NOMO-1 treated with DMSO at 0.1 percent for 48 hours (cell line): ENCODE measurements around the gene HIP1R.
"Not testable (repeated sequence)": the region's sequence is repeated elsewhere in the genome, so short reads cannot be mapped to it uniquely, and the experiment has no call there.

Experiments used
- DNase-seq: peaks from one replicate; lab custom pipeline; 2025; ENCODE audit not compliant: unreplicated experiment; lab: John Stamatoyannopoulos, UW

The HIP1R gene

DNA sequence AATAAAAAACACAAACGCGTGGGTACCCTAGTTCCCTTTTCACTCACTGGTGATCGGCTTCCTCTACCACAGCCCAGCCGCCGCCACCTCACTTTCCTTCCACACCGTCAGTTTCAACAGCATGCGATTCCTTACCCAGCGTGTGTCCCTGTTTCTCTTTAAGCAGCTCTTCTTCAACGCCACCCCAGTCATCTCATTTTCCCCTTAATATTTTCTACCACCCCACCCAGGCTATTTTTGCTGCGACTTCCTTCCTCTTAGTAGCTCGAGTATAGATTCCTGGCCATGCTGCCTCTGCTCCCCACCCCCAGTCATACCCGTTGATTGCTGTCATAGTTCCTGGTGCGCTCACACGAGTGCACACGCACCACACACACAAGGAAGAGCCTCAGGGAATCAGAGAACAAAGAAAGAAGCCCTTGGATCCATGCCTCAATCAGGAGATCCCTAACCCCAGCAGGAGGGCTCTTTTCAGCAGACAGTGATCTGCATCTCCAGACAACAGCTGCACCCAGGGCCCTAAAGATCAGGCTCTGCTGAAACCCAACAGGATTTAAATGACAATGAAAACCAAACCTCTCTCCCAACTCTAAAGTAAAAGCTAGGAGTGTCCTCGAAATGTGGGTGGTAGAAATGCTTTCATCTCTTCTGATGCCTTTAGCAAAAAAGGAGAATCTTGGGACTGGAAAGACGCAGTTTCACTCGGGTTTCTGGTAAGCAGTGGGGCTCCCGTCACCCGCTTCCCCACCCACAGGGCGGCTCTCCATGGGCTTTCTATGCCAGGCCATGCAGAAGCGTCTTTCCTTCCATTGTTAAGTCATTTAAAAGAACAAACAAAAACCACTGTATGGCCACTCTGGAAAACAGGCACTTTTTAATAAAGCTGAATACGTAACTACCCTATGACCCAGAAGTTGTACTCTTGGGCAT is 36.9 kb downstream of the HIP1R start:
- DNase-seq: peak; percentile 93

DNA sequence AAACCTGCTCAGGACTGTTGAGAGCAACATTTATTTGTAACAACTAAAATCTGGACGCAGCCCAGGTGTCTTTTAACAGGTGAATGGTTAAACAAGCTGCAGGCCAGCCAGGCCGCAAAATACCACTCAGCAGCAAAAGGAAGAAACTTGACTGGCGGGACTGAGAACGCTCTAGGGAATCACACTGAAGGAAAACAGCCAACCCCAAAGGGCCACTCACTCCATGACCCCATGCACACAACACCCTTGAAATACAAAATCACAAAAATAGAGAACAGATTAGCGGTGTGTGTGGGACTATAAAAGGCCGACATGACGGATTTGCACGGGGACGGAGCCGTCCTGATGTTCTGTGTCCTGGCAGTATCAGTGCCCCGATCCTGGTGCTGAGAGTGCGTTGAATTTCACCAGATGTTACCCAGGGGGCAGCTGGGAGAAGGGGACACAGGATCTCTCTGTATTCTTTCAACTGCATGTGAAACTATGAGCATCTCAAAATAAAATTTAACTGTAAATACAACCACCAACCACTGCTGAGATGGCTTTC is 37.6 kb downstream of the HIP1R start:
- DNase-seq: no peak

DNA sequence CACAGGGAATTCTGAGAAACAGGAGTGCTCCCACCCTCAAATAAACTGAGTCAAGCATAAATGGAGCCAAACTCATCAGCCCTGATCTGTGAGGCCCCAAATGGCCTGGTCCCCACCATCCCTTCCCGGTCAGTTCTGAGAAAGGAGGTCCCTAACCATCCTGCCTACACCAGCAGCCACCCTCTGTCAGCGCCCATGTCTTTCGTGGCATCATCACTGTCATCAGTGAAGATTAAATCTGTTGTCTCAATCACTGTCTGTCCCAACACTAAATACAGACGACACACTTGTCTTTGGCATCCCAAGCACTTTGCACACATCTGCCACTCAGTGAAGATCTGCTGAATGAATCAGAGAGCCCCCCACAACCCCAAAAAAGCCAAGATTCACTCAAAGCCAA is 38.3 kb downstream of the HIP1R start:
- no peak for DNase-seq

DNA sequence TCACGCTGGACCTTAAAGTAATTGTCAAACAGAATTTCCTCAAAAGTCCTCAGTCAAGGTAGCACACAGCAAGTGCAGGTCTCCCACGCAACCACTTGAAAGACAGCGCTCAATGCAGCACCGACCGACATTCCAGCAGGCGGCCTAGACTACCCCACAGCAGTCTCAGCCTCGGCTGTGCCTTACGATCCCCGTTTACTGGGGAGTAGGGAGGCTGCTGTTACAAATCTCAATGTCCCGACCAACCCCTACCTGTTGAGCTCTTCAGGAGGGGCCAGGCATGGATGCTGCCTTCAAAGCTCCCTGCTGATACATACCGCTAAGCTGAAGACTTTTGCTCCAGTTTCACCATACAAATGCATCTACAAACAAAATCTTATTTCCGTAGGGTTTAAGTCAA is 38.8 kb downstream of the HIP1R start:
- no peak for DNase-seq

DNA sequence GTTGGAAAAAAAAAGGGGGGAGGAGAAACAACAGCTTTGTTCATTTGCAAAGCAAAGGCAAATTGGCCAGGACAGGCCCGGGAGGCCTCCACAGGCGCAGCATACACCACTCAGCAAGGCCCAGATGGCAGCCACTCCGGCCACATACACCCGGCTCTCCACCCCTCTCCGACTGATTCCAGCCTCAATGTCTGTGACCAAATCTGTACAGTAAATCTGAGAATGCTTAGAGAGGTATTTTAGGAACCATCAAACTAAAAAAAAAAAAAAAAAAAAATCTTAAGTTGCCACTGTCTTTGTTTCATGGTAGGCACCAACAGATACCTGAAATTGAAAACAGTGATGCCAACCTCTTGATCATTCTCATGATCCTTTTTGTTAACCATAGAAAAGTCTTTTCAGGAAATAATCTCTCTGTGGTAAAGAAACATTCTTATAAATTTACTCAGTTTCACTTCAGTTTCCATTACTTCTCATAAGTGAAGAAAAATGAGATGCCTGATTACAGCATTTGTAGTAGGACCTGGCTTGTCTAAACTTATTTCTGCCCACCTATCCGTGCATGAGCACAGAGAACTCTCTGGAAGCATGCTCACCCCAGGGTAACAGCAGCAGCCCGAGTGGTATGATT is 40.4 kb downstream of the HIP1R start:
- DNase-seq: peak; percentile 51

DNA sequence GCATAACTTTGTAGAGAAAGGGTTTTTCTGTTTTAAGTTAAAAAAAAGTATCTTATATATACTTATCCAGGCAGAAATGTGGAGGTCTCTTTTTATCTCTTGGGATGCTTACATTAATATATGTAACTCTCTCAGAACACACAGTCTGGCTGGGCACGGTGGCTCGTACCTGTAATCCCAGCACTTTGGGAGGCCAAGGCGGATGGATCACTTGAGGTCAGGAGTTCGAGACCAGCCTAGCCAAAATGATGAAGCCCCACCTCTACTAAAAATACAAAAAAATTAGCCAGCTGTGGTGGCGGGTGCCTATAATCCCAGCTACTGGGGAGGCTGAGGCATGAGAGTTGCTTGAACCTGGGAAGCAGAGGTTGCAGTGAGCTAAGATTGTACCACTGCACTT is 41.0 kb downstream of the HIP1R start:
- DNase-seq: not testable (repeated sequence)

DNA sequence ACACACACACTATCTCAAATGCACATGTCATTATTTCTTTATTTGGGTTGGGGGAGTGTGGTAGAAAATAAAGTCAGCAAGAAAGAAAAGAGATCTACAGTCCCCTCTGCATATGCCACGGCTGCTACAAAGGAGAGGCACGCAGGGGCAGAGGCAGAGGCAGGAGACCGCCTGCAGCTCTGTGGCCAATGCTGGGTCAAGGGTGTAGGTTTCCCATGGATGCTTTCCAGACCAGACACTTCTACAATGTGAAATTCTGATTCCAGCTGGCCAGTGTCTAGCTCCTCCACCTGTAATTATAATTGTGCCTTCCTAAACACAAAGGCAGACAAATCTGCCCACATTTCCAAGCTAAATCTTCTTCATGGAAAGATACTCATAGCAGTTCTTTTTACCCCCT is 41.5 kb downstream of the HIP1R start:
- DNase-seq: no peak

DNA sequence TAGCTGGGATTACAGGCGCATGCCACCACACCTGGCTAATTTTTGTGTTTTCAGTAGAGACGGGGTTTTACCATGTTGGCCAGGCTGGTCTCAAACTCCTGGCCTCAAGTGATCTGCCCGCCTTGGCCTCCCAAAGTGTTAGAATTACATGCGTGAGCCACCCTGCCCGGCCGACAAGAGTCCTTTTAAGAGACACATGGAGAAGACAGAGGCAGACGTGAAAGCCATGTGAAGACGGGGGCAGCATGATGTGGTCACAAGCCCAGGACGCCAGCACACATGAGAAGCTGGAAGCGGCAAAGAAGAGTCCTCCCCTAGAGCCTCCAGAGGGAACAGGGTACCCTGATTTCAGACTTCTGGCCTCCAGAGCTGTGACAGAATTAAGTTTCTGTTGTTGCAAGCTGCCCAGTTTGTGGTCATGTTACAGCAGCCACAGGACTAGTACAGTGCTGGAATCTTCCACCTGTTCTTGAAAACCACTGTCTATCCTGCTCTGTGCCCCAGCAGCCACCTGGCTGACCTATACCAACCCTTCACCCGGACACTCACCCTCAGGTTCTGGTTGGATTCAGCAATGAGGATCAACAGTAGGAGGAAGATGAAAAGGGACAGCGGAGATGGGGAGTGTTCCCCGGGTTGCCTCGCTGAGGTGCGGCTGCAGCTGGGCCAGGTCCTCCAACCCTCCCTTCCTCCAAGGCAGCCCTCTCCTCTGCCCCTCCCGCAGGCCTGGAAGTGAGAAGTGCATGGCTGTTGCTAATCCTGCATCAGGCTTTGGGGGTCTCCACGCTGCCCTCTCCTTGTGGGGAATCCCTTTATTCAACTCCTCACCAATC is 43.7 kb downstream of the HIP1R start:
- no peak for DNase-seq

DNA sequence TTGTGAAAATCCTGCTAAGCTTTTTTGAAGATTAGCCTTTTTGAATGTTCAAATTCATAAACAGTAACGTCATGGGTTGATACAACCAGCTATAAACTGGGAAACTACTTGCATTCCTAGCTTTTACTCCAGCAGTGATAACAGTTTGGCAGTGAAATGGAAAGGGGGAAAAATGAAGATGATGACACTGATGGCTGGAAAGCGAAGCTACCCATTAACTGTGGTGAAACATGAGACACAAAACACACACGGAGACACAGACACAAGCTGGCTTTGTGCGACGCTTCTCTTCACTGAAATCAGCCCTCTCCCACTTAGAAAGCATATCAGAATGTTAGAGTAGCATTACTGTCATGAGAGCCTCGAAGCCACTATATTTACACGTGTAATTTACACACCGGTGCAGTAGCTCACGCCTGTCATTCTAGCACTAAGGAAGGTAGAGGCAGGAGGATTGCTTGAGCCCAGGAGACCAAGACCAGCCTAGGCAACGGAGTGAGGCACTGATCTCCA is 45.0 kb downstream of the HIP1R start:
- no peak for DNase-seq

DNA sequence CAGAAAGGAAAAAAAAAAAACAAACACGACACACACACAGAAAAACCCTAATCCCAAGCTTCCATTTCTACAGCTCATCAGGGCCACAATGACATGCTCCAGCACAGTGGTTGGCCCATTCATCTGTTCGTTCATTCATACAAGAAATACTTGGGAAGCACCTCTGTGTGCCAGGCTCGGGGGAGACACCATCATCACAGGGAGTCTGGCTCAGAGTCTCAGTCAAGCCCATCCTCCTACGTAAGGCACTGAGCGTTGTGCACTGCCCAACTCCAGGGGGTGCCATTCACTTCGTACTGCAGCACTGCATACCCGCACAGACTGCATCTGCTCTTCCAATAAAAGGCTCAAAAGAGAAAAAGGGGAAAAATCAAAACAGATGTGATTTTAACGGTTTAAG is 45.4 kb downstream of the HIP1R start:
- no peak for DNase-seq

DNA sequence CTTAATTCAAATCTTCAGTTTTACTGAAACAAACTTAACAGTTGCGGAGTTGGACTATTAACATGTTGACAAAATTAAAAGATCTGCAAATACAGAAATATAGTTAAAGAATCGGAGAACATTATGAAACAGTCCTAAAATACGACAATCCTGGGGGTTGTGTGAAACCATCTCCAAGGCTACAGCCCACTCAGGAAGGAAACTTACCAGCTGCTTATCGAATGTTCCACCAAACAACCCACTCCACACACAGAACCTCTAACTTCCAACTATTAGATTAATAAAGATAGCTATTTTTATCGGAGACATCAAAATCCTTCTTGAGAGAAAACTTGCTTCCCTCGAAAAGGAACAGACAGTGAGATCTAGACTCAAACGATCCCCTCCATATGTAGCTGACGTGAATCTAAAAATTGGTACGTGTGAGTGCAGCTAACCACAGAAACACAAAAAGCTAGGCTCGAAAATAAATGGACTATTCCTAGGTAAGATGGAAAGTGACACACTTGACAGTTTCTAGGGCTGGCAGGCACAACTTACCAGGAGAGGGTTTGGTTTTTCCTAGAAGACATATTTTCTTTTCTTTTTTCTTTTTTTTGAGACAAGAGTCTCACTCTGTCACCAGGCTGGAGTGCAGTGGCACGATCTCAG is 47.8 kb downstream of the HIP1R start:
- DNase-seq: no peak

DNA sequence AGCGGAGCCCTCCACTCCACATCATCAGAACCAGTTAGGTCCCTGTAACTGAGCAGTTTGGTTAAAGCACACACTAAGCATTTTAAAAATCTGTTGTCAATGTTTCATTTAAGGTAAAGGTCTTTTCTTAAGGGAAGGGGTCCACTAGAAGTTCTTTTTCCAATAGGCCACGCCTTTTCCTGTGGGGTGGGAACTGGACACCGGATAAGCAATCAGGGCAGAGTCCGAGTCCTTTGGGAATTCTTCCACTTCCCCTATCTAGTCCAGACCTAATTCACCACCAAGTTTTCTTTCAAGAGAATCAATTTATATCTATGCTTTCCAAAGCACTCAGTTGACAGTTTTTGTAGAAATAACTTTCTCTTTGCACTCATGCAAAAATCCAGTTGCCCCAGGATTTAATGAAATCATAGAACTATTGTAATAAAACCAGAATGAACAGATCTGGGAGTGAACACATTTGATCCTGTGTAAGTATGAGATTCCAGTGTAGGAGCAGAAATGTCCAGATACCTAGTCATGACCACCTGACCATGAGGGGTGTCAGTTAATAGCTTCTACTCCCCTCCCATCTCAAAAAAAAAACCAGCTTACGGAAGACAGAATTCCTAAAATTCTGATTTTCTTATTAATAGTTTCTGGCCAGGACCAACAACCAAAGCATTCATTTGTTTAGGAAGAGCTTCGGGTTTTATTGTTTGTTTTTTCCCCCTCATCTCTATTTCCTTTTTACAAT is 49.0 kb downstream of the HIP1R start:
- DNase-seq: no peak

DNA sequence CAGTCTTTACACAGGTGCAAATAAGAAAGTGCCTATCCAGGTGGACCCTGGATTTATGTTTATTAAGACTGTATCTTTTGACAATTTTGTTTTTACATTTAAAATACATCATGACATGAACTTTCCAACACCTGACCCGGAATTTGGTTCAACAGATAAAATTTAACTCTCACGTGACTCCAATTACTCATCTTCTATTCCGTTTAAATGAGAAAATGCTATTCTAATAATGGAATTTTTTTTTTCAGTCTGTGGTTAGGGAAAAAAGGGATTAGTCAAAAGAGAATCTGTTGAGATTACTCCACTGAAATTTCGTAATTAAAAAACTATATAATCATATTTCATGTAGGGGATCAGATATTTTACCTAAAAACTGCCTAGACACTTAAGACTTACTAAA is 49.6 kb downstream of the HIP1R start:
- no peak for DNase-seq

DNA sequence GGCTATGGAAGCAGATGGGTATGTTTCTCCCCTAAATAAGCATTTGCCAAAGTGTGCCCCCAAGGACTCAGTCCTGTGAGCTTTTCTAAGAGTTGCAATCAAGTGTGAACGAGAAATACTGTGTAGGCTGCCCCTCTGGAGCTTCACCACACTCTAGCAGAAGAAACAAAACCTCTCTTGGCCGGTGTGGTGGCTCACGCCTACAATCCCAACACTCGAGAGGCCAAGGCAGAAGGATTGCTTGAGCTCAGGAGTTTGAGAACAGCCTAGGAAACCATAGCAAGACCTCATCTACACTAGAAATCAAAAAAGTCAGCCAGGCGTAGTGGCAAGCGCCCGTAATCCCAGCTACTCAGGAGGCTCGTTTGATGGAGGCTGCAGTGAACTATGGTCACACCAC is 50.9 kb downstream of the HIP1R start:
- DNase-seq: no peak

DNA sequence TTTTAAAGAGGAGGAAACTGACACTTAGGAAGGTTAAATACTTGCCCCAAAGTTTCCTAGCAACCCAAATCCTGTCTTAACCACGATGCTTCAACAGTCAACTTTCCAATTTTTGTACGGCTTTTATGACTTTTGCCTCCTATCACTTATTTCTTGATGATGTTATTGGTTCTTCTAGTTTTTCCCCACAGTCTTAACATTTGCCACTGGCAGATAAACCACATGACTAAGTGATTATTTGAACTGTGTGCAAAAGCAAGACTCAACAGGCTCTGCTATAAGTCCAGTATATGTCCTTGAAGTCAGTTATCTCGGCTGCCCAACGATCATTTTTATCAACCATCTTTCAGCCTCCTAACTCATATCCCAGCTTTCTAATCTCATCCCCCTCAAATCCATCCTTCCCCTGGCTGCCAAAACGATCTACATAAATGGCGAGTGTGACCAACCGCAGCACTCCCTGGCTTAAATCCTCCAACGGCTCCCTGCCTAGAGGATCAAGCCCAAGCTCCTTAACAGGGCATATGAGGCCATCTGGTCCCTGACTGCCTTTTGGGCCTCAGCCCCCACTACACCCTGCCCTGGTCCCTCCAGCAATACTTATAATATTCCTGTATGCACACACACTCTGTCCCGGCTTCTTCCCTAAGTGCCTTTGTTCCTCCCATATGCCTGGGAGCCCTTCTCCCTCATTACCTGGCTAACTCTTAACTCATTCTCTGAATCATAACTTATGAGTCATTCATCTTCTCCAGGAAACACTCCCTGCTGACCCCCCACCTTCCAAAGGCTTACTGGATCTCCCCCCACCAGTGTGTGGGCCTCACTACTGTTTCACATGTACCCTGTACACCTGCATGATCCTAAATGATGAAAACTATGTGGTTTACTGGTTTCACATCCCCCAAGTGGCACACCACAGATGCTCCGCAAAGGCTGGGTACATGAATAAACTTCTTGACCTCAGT is 51.9 kb downstream of the HIP1R start:
- peak; percentile 40 for DNase-seq

DNA sequence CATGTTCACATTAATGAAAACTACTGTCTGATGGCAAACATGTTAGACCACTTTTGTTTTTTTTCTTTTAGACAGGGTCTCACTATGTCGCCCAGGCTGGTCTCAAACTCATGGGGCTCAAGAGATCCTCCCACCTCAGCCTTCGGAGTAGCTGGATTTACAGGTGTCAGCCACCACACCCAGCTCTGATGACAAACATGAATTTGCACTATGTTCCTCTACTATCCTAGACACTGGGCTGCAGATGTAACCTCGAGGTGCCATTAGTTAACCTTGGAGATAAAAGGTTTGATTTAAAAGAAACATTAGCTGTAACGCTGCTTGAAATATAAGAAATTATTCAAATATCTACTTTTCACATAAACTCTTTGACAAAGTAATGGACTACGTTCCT is 52.6 kb downstream of the HIP1R start:
- DNase-seq: no peak

DNA sequence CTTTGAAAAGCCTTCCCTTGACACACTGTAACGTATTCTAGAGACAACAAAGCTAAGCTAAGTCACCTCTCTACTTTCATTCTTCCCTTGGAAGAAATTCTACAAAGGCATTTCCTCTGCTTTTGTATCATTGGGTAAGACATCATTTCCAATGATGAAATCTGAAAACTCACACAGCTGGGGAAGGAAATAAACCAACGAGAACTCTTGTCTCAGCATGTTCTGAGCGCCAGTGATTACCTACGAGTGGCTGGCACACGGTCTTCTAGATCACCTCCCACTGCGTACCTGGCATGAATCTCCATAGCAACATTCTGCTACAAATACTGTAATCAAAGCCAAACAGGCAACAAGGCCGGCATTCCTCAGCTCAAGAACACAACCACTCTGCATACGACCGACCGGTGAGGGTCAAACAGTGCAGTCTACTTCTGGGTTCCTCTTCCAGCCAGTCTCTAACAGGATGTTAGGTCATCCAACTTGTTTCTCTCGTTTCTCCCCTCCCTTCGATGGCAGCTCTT is 53.0 kb downstream of the HIP1R start:
- peak; percentile 86 for DNase-seq

DNA sequence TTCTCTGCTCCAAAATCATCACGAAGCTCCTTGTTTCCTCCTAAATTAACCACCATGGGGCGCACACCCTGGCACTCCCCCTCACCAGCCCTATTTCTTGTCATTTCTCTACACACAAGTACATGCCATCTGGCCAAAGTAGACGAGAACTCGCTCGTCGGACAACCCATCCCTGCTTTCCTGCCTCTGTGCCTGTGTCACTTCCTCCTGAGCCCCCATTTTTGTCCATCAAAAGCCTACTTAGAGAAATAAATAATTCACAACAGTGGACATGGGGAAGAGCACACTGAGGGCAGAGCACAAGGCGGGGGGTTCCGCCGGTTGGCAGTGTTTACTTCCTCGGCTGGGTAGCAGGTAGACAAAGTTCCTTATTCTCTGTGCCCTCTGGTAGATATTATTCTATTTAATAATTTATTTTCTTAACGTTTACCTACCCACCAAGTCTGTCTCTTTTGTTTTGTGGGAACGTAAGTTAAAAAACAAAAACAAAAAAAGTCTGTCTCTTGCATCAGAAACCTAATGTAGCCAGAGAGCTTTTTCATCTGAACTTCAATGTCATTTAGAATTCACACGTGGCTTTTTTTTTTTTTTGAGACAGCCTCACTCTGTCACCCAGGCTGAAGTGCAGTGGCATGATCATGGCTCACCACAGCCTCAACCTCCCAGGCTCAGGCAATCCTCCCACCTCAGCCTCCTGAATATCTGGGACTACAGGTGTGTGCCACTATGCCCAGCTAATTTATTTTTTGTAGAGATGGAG is 54.7 kb downstream of the HIP1R start:
- DNase-seq: no peak
